CD4-positive, alpha-beta T cell treated with Interleukin-4 for 1 hour (primary cell): Measurements from ENCODE around the gene TAPBPL.

ENCODE experiments used
- DNase-seq, 2 donors: peaks; one replicate each; pipeline ENCODE4 v3.0.0-alpha.2; 2020 to 2022

Gene TAPBPL

DNA sequence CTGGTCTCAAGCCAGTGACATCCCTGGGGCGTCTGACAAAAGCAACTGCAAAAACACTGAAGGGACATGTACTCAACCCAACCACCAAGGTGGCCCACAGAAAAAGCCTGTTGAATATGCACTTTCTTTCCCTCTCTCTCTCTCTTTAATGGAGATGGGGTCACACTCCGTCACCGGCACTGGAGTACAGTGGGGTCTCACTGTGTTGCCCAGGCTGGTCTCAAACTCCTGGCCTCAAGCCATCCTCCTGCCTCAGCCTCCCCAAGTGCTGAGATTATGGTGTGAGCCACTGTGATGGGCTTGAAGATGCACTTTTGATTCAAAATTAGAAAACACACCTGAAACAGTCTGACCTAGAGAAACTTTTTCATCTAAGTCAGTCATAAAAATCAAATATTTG is 14.3 kb upstream of the TAPBPL start:
- DNase-seq: no peak

GRCh38 chr12:6438345-6438744 is 13.5 kb upstream of the TAPBPL start:
- no peak for DNase-seq

DNA sequence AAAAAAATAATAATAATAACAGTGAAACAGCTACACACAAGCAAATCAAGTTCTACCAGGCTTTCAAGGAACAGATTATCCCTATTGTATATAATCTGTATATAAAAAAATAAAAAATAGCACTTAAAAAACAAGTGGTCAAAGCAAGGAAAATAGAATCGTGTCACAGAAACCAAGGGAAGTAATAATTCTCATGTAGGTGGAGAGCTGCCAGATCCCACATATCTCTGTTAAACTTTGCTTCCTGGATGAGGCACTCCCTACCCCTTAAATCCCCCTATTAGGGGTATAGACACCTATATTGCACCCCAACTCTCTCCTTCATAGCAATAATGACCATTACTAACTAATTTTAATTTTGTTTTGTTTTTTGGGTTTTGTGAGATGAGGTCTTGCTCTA is 11.5 kb upstream of the TAPBPL start:
- DNase-seq: no peak

- no peak for DNase-seq
These were observed 9.0 kb upstream of the TAPBPL start for GRCh38 chr12:6442836-6443235.

- no peak for DNase-seq
These were observed 8.4 kb upstream of the TAPBPL start for GRCh38 chr12:6443361-6443983.

GRCh38 chr12:6444031-6444430 is 7.8 kb upstream of the TAPBPL start:
- no peak for DNase-seq

- peak in 1 of 2 donors; percentile 53 for DNase-seq
These were observed 6.8 kb upstream of the TAPBPL start, which contains the start of gene CD27 for GRCh38 chr12:6444704-6445688. TSS of gene CD27 (plus strand) at chr12:6444955. CDS start at chr12:6445096, 141 bp downstream.

- no peak for DNase-seq
These were observed 1.6 kb upstream of the TAPBPL start for GRCh38 chr12:6450091-6450868.

GRCh38 chr12:6450869-6451347 is 934 bp upstream of the TAPBPL start:
- DNase-seq: no peak

DNA sequence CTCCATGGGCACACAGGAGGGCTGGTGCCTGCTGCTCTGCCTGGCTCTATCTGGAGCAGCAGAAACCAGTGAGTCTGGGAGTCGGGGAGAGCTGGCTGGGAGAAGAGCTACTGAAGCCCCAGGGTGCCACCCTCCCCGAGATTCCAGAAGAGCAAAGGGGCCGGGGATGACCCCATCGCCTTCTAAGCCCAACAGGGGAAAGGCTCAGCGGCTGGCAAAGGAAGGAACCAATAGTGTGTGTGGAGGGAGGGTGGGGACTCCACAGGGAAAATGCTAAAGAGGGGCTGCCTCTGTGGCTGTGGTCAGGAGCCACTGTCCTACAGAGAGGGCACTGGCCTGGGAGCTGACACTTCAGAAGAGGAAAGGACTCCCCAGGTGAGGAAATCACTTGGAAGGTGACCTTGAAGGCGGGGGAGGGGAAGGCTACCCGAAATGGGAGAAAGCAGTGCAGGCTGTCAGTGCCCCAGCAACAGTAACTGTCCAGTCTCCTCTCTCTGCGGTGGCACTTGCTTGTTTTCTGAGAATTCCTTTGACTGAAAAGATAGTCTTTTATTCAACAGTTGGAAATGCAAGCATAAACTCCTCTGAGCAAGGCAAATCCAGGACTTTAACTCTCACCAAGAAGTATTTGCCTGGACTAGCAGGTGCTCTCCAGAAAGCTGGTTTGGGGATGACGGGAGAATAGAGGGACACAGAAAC is 552 bp downstream of the TAPBPL start:
- peak in 1 of 2 donors; percentile 31 for DNase-seq

- peak in 1 of 2 donors; percentile 51 for DNase-seq
These were observed 1.2 kb downstream of the TAPBPL start for GRCh38 chr12:6452944-6453630.

GRCh38 chr12:6457220-6457945 is 5.5 kb downstream of the TAPBPL start:
- no peak for DNase-seq

DNA sequence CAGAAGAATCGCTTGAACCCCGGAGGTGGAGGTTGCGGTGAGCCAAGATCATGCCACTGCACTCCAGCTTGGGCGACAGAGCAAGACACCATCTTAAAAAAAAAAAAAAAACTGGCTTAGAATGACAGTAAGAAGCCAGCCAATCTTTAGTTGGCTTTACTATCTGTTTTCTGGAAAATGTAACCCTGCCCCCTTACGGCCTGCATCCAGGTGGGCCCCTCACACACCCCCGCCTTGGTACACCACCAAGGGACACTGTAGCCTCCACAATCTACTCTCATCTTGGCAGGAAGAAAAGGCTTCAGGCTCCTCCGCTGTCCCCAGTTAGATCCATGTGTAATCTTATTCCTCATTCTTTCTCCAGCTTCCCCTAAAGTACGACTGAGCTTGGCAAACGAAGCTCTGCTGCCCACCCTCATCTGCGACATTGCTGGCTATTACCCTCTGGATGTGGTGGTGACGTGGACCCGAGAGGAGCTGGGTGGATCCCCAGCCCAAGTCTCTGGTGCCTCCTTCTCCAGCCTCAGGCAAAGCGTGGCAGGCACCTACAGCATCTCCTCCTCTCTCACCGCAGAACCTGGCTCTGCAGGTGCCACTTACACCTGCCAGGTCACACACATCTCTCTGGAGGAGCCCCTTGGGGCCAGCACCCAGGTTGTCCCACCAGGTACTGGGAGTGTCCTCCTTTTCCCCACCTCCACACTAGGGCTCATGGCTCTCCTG is 6.6 kb downstream of the TAPBPL start:
- no peak for DNase-seq

GRCh38 chr12:6459004-6459337 is 7.1 kb downstream of the TAPBPL start:
- no peak for DNase-seq

DNA sequence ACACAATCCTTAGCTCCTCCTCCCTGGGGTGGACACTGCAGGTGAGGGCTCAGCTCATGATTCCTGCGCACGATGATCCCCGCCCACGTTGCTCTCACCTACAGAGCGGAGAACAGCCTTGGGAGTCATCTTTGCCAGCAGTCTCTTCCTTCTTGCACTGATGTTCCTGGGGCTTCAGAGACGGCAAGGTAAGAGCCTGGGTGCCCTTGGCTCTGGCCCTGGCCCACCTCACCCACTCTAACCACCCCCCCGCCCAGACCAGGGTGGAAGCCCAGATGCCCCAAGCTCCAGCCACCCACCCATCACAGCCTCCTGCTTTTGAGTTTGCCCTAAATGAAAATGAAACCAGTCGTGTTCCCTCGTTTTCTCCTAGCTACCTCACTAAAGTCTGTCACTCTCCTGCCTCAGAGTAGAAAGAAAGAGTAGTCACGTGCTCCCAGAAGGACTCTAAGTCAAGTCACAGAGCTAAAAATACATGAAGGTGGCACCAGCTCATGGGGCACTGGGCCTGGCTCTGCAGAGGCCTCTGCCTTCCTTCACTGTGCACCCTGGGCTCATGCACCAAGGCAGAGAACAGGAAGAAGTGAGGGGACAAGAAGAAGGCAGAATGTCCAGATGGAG is 9.0 kb downstream of the TAPBPL start:
- peak in 1 of 2 donors; percentile 66 for DNase-seq

GRCh38 chr12:6461401-6462233 is 9.8 kb downstream of the TAPBPL start:
- peak; percentile 87 to 90 for DNase-seq

GRCh38 chr12:6462234-6462995 is 10.6 kb downstream of the TAPBPL start:
- no peak for DNase-seq

- peak in 1 of 2 donors; percentile 39 for DNase-seq
These were observed 11.4 kb downstream of the TAPBPL start for GRCh38 chr12:6463216-6463615.
